GM11168 (cell line): ENCODE data around the gene PKHD1.
"Not testable (repeated sequence)": the region's sequence is repeated elsewhere in the genome, so short reads cannot be mapped to it uniquely, and the experiment has no call there.

ENCODE experiments used
- in situ Hi-C: fragments of 300-500 bp; cut with MboI; formaldehyde crosslinking; loops from one replicate; pipeline ENCODE4 v1.12.0; 2022; ENCODE audit warnings: low sequenced_read_pairs; ENCODE audit not compliant: unreplicated experiment

Gene PKHD1

DNA sequence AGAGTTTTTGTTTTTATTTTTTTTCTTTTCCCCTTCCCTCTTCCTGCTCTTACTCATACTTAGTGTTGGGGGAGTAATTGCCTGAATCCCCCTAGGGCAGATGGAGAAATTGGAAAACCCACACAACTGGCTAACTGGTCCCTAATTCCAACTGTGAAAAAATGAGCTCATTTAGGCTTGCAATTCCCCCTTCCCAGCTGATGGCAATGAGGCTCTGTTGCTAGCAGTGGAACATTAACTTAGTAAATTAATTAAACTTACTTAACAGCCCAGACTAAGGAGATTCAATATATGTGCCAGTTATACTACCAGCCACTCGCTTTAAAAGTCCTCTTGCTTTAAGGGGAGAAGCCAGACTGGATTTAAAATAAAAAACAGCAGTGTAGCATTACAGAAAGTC is 76.6 kb downstream of the PKHD1 start:
- in situ Hi-C loops: loop anchor here (10.0 kb wide), 1 partner anchor 156 kb away; no protein-coding TSS in a partner anchor

DNA sequence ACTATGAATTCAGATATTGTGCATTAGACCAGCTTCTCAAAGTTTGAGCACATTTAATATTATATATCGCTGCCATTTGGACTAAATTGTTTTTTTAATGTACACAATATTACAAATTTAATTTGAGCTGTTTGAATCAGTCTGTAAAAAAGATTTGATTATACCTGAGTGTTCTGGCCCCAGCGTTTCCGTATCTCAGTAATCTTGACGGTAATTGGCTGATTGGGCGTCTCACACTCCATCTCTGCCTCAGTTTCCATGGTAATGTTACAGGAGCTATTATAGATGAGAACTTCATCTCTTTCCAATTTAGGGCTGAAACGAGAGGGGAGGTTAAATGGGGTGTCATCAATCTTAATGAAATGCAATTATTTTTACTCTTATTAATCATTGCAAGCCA is 77.3 kb downstream of the PKHD1 start:
- in situ Hi-C loops: loop anchor here (10.0 kb wide), 1 partner anchor 155 kb away; no protein-coding TSS in a partner anchor

DNA sequence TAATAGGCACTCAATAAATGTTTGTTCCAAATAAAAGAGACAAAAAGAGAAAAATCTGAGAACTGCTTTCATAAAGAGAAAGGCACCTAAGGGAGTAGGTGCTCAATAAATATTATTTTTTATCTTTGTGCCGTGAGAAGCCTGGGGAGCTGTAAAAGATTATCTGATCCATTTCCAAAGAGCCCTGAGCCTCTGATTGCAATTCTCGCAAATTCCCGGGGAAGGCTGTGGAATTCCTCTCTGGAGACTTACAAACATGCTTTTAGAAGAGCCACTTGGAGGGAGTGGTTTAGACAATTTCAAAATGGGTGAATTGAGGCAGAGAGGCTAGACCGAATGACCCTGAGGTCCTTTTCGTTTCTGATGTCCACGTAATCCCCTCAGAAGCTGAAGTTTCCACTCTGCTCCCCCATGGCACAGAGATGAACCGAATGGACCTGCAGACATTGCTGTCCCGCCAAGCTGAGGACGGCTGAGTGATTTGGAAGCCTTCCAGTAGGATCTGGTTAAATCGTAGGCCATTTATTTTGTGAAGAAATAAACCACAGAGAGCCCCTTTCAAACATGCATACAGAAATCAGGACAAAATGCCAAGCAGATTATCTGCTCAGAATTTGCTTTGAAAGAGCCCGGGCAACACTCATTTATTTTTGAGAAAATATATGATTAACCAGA is 77.8 kb downstream of the PKHD1 start:
- in situ Hi-C loops: loop anchor here (10.0 kb wide), 1 partner anchor 155 kb away; no protein-coding TSS in a partner anchor

DNA sequence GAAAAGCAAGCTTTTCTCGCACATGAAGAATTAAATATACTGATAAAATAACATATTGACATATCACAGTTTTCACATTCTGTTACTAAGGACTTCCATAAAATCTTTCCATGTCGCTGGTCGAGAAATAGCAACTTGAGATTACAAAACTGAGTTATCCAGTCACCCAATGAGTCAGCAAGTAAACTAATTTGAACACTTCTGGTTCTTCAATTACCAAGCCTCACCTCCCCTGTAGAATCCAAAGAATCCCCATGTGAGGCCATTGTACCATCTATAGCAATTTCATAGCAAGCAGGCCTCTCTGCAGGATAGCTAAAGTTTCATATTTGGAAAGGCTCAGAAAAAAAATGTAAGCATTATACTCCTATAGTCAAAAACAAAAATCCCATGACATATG is 87.3 kb downstream of the PKHD1 start:
- in situ Hi-C loops: no loop called here

DNA sequence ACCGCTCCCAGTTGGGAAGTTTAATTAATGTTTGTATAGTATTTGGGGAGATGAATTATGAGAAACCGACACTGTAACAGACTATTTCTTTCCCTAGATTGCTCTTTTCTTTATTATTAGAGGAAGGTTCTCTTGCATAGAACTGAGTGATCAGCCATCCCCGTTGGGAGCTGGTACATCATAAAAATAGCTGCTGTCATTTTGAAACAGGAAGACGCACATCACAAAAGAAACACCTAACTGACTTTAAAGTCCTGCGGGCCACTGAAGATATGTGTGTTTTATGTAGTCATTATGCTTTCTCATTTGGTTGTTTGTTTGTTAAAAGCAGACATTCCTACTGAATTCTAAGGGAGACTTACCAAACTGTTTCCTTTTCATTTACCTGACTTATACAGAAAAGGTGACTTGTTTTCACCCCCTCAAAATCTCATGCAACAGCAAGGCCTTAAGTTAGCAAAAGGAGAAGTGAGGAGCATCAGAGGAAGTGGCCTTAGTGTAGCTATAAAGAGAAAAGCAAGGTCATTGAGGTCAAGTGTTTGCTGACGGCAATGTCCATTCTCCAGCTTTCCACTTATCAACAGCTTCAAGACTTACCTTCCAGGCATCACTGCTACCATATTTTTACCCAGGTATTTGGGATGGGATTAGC is 91.0 kb downstream of the PKHD1 start:
- in situ Hi-C loops: no loop called here

GRCh38 chr6:51995214-51995755 is 92.1 kb downstream of the PKHD1 start:
- in situ Hi-C loops: no loop called here

DNA sequence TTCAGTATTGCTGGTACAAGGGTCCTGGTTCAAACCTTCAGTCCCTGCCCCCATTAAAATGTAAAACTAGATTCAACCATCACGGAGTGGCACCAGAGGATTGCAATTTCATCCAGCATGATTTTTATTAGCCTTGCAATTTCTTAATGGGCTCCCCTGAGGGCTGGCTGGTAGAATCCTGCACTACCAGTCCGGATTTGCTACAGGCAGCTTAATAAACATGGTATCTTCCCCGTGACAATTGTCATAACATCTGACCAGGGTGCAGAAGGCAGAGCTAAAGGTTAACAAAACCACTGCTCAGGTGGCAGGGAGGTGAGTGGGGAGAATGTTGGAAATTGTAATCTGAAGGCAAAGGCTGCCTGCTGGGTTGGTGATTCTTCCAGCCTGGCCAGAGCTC is 94.5 kb downstream of the PKHD1 start:
- in situ Hi-C loops: no loop called here

DNA sequence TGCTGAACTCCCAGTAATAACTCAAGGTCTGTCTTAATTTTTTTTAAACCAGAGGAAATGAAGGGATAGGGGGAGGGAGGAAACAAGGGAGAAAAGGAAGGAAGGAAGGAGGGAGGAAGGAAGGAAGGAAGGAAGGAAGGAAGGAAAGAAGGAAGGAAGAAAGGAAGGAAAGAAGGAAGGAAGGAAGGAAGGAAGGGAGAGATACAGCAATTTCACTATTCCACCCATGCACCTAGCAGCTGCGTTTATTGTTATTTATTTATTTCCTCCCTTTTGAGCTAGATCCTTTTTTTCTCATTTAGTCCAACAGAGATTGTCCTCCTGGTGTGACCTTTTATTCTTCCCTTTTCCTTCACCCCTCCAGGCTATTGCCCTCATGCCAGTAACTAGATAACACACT is 97.6 kb downstream of the PKHD1 start:
- in situ Hi-C loops: no loop called here

GRCh38 chr6:51986864-51987263 is 100.5 kb downstream of the PKHD1 start:
- in situ Hi-C loops: no loop called here

DNA sequence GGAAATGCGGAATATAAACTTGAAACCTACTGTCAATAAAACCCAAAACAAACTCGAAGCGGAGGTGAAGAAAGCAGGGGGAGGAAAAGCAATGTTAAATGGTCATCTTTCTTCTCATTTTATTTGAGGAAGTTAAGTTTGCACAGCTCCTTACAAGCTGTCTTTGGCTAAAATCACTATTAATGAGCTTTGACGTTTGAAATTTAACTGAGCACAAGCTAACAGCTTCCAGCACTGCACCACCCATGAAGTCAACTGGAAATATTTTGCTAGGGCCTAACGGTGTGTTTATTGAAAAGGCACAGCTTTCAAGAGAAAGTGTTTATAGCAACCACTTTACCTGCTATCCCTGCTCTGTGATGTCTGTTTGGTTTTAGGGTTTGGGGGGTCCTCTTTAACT is 103.8 kb downstream of the PKHD1 start:
- in situ Hi-C loops: no loop called here

DNA sequence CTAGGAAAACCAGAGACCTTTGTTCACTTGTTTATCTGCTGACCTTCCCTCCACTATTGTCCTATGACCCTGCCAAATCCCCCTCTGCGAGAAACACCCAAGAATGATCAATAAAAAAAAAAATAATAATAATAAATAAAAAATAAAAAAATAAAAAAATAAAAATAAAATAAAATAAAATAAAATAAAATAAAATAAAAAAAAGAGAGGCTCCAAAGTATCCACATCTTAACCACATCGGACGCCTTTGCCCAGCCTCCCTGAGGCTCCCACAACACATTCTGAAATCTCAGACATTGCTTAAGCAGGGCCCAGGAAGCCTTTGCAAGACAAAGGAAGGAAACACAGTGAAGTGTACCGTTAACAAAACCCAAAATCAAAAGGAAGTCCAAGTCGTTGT is 104.7 kb downstream of the PKHD1 start:
- in situ Hi-C loops: not testable (repeated sequence)

DNA sequence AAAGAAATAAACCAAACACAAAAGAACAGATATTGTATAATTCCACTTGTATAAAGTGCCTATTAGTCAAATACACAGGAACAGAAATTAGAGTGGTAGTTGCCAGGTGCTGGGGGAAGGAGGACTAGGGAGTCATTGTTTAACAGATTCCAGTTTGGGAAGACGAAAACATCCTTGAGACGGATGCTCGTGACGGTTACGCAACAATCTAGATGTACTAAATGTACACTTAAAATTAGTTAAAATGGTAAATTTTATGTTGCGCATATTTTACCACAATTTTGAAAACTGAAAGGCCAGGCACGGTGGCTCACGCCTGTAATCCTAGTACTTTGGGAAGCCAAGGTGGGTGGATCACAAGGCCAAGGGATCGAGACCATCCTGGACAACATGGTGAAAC is 111.0 kb downstream of the PKHD1 start:
- in situ Hi-C loops: no loop called here

DNA sequence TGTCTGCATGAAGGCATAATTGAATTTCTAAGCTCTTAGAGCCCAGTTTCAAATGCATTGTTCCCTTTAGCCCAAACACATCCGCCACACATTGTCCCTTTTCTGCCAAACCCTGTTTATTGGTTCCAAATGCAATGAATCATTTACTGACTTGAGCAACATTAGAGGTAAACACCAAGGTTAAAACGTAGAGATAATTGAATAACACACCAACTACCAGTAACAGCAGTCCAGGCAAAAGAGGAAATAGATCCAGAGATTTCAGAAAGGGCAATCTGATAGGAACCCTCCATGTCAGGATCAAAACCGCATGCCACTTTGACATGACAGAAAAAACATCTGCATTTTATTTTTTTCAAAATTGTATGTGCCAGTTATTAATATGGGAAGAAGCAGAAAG is 114.8 kb downstream of the PKHD1 start:
- in situ Hi-C loops: no loop called here

DNA sequence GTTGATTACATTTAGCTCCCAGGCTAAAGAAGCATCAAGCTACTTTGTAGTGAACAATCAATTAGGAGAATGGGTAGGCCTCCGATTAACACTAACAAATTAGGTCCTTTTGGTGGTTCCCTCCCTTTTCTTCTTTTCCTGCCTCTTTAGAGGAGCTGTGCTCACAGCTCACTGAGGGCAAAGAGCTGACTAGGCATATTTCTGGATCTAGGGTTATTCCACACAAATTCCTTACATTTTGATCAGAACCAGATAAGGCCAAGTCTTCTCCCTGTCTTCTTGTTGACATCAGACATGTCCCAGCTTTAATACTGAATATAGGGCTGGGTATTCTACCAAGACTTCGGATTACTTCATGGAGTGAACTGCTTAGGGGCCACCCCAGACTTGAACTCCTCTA is 119.1 kb downstream of the PKHD1 start:
- in situ Hi-C loops: no loop called here

GRCh38 chr6:51965222-51965801 is 122.1 kb downstream of the PKHD1 start:
- in situ Hi-C loops: no loop called here

- in situ Hi-C loops: no loop called here
Measured at GRCh38 chr6:51963980-51964379, 123.4 kb downstream of the PKHD1 start.

DNA sequence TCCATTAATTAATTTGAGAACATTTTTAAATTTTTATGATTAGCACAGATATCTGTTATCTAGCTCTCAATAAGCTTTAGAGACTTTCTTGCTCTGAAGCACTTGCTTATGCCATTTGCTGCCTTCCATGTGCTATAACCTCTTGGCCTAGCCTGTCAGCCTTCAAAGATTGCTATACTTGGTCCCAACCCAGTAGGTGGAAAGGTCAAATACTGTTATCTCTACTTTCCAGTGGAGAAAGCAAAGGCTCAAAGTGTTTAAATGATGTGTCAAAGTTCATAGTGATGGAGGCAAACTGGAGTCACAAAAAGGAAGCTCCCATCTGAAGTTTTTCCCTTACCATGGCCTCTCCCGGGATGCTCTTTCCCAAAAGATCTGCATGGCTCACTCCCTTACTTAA is 125.1 kb downstream of the PKHD1 start:
- in situ Hi-C loops: no loop called here

GRCh38 chr6:51960419-51960818 is 127.0 kb downstream of the PKHD1 start:
- in situ Hi-C loops: no loop called here

GRCh38 chr6:51959744-51960383 is 127.5 kb downstream of the PKHD1 start:
- in situ Hi-C loops: loop anchor here (10.0 kb wide), 1 partner anchor 95 kb away; no protein-coding TSS in a partner anchor

- in situ Hi-C loops: loop anchor here (10.0 kb wide), 1 partner anchor 90 kb away; no protein-coding TSS in a partner anchor
Measured at GRCh38 chr6:51954681-51955080, 132.7 kb downstream of the PKHD1 start.

- in situ Hi-C loops: loop anchor here (10.0 kb wide), 1 partner anchor 88 kb away; no protein-coding TSS in a partner anchor
Measured at GRCh38 chr6:51953246-51953645, 134.2 kb downstream of the PKHD1 start.
